Mesenchymal stem cell (in vitro differentiated cells and primary cell): Measurements from ENCODE around the gene HS3ST4.

Experiments used
- DNase-seq: peaks from one replicate; pipeline ENCODE4 v3.0.0-alpha.2; 2013
- H2AFZ ChIP-seq: one replicate; pipeline ENCODE4 v1.6.1; 2013; ENCODE audit warnings: low read depth, mild to moderate bottlenecking, control low read depth, inconsistent platforms, low read length, moderate library complexity
- H2AK5ac ChIP-seq: 2 replicates; pipeline ENCODE4 v1.6.1; 2013; ENCODE audit warnings: low read length, moderate library complexity, mild to moderate bottlenecking, inconsistent platforms; ENCODE audit not compliant: severe bottlenecking
- H2BK120ac ChIP-seq: one replicate; pipeline ENCODE4 v1.6.1; 2013; ENCODE audit warnings: low read depth, mild to moderate bottlenecking, inconsistent platforms, low read length, moderate library complexity
- H2BK12ac ChIP-seq, 2 experiments: one replicate each; pipeline ENCODE4 v1.6.1; 2013; ENCODE audit warnings: inconsistent platforms in 2 of 2, low read length in 2 of 2, mild to moderate bottlenecking in 2 of 2, moderate library complexity in 2 of 2, control low read depth in 1 of 2
- H2BK15ac ChIP-seq: one replicate; pipeline ENCODE4 v1.6.1; 2013; ENCODE audit warnings: mild to moderate bottlenecking, low read depth, inconsistent platforms; ENCODE audit not compliant: poor library complexity, severe bottlenecking
- H2BK5ac ChIP-seq: 2 replicates; pipeline ENCODE4 v1.6.1; 2013; ENCODE audit warnings: low read depth, mild to moderate bottlenecking, low read length, control low read depth, inconsistent platforms; ENCODE audit not compliant: poor library complexity, severe bottlenecking
- H3K14ac ChIP-seq, 2 experiments: one replicate each; pipeline ENCODE4 v1.6.1; 2013; ENCODE audit warnings: inconsistent platforms in 2 of 2, low read length in 2 of 2, control low read depth in 1 of 2, mild to moderate bottlenecking in 1 of 2, moderate library complexity in 1 of 2
- H3K18ac ChIP-seq, 2 experiments: one replicate each; pipeline ENCODE4 v1.6.1; 2013; ENCODE audit warnings: inconsistent platforms in 2 of 2, low read length in 2 of 2, control low read depth in 1 of 2, low read depth in 1 of 2, mild to moderate bottlenecking in 1 of 2
- H3K23ac ChIP-seq, 2 experiments: one replicate each; pipeline ENCODE4 v1.6.1; 2013; ENCODE audit warnings: inconsistent platforms in 2 of 2, low read length in 2 of 2, mild to moderate bottlenecking in 2 of 2, moderate library complexity in 2 of 2, control low read depth in 1 of 2
- H3K27ac ChIP-seq: 2 replicates; pipeline ENCODE4 v1.5.1; 2013; ENCODE audit warnings: mild to moderate bottlenecking, moderate library complexity, low read length, control low read depth, inconsistent platforms; ENCODE audit not compliant: poor library complexity, severe bottlenecking
- H3K27me3 ChIP-seq, 2 experiments: 2 replicates each; pipeline versions ENCODE4 v1.6.1 to v1.7.0; 2013; ENCODE audit warnings: low read length in 2 of 2, mild to moderate bottlenecking in 2 of 2, moderate library complexity in 2 of 2, control low read depth in 1 of 2, inconsistent platforms in 1 of 2; ENCODE audit not compliant: control insufficient read depth in 1 of 2, insufficient read depth in 1 of 2
- H3K36me3 ChIP-seq, 2 experiments: 2 replicates each; pipeline versions ENCODE4 v1.6.1 to v1.7.0; 2013; ENCODE audit warnings: low read length in 2 of 2, control low read depth in 1 of 2, inconsistent platforms in 1 of 2, low read depth in 1 of 2, mild to moderate bottlenecking in 1 of 2; ENCODE audit not compliant: insufficient read depth in 2 of 2, control insufficient read depth in 1 of 2
- H3K4ac ChIP-seq, 2 experiments: one replicate each; pipeline ENCODE4 v1.6.1; 2013; ENCODE audit warnings: inconsistent platforms in 2 of 2, low read length in 2 of 2, mild to moderate bottlenecking in 2 of 2, moderate library complexity in 2 of 2, control low read depth in 1 of 2, low read depth in 1 of 2
- H3K4me1 ChIP-seq: 2 replicates; pipeline ENCODE4 v1.6.1; 2013; ENCODE audit warnings: low read depth, low read length, control low read depth; ENCODE audit not compliant: control insufficient read depth, insufficient read depth
- H3K4me2 ChIP-seq: 2 replicates; pipeline ENCODE4 v1.6.1; 2013; ENCODE audit warnings: low read length, mild to moderate bottlenecking, inconsistent platforms; ENCODE audit not compliant: poor library complexity, severe bottlenecking
- H3K4me3 ChIP-seq, 2 experiments: 2 replicates each; pipeline versions ENCODE4 v1.5.1 to v1.7.0; 2013; ENCODE audit warnings: low read length in 2 of 2, mild to moderate bottlenecking in 2 of 2, control low read depth in 1 of 2, low read depth in 1 of 2; ENCODE audit not compliant: insufficient read depth in 1 of 2
- H3K79me1 ChIP-seq: replicated peaks from 2 replicates; pipeline ENCODE4 v1.6.1; 2013; ENCODE audit warnings: mild to moderate bottlenecking, control low read depth, low read length, inconsistent platforms; ENCODE audit not compliant: poor library complexity, severe bottlenecking
- H3K9ac ChIP-seq: 2 replicates; pipeline ENCODE4 v1.7.0; 2013; ENCODE audit warnings: mild to moderate bottlenecking, low read length, moderate library complexity
- H3K9me3 ChIP-seq: 2 replicates; pipeline ENCODE4 v1.7.0; 2013; ENCODE audit warnings: mild to moderate bottlenecking, low read length; ENCODE audit not compliant: control insufficient read depth
- H4K8ac ChIP-seq: one replicate; pipeline ENCODE4 v1.6.1; 2013; ENCODE audit warnings: inconsistent platforms, mild to moderate bottlenecking, low read length, moderate library complexity
- H4K91ac ChIP-seq: one replicate; pipeline ENCODE4 v1.6.1; 2013; ENCODE audit warnings: mild to moderate bottlenecking, low read length, inconsistent platforms
- WGBS: methylation state at CpG from one replicate; pipeline ENCODE4 v1.1.7; 2013; ENCODE audit warnings: mixed read lengths; 5-methylcytosine and 5-hydroxymethylcytosine counted together

Gene HS3ST4

GRCh38 chr16:25905810-25906209, 214.1 kb downstream of the HS3ST4 start:
- Histone ChIP-seq H2BK12ac (no peak overlapping the region), H3K4me1 (no peaks in the 10 kb centered on the region), H2AFZ (no peak overlapping the region), H4K8ac (no peak overlapping the region), H3K27ac (no peak overlapping the region), H3K4ac (no peak overlapping the region), H3K4me2 (no peak overlapping the region), H3K9me3 (no peaks in the 10 kb centered on the region), H2AK5ac (no peak overlapping the region), H4K91ac (no peak overlapping the region), H2BK120ac (no peak overlapping the region), H3K23ac (no peak overlapping the region), H3K14ac (no peak overlapping the region), H3K27me3 (no peaks in the 10 kb centered on the region), H2BK5ac (no peak overlapping the region), H3K79me1 (no peaks in the 10 kb centered on the region), H3K36me3 (no peaks in the 10 kb centered on the region), H2BK15ac (no peak overlapping the region), H3K9ac (no peak overlapping the region), H3K4me3 (no peak overlapping the region), H3K18ac (no peak overlapping the region)
- 69% methylated on average over 6 of the region's 6 CpGs for WGBS
- DNase-seq = no peak

GRCh38 chr16:25910971-25911370, 219.2 kb downstream of the HS3ST4 start:
- Histone ChIP-seq H2BK120ac (no peak overlapping the region), H3K23ac (no peak overlapping the region), H3K4me3 (no peak overlapping the region)

GRCh38 chr16:25912321-25912720, 220.6 kb downstream of the HS3ST4 start:
- H3K9ac ChIP-seq = no peak overlapping the region
- H2AK5ac ChIP-seq = no peak overlapping the region
- H4K8ac ChIP-seq = no peak overlapping the region
- no peak overlapping the region for H3K23ac ChIP-seq
- no peak overlapping the region for H2AFZ ChIP-seq
- H4K91ac ChIP-seq = no peak overlapping the region
- no peak overlapping the region for H3K27ac ChIP-seq
- H3K14ac ChIP-seq = no peak overlapping the region
- H3K4me2 ChIP-seq = no peak overlapping the region
- WGBS = 66% methylated on average over 5 of the region's 5 CpGs
- no peak overlapping the region for H3K4ac ChIP-seq
- H2BK12ac ChIP-seq = no peak overlapping the region
- H3K9me3 ChIP-seq = no peaks in the 10 kb centered on the region
- H3K36me3 ChIP-seq = no peaks in the 10 kb centered on the region
- no peak overlapping the region for H3K4me3 ChIP-seq
- no peak overlapping the region for H2BK120ac ChIP-seq
- H3K18ac ChIP-seq = no peak overlapping the region
- no peaks in the 10 kb centered on the region for H3K4me1 ChIP-seq
- no peaks in the 10 kb centered on the region for H3K79me1 ChIP-seq
- H2BK15ac ChIP-seq = no peak overlapping the region
- H2BK5ac ChIP-seq = no peak overlapping the region
- H3K27me3 ChIP-seq = no peaks in the 10 kb centered on the region
- no peak for DNase-seq

More at GRCh38 chr16:25910971-25911370, 219.2 kb downstream of the HS3ST4 start:
- no peak overlapping the region for H3K27ac ChIP-seq
- no peak overlapping the region for H3K14ac ChIP-seq
- no peak overlapping the region for H3K4ac ChIP-seq
- no peak overlapping the region for H3K4me2 ChIP-seq
- no peak overlapping the region for H2BK15ac ChIP-seq
- no peak overlapping the region for H2BK12ac ChIP-seq
- no peak overlapping the region for H2AFZ ChIP-seq
- H3K4me1 ChIP-seq = no peaks in the 10 kb centered on the region
- no peak overlapping the region for H4K91ac ChIP-seq
- WGBS = 52% methylated on average over 2 of the region's 2 CpGs
- no peak overlapping the region for H4K8ac ChIP-seq
- DNase-seq = no peak
- no peak overlapping the region for H3K18ac ChIP-seq
- H3K9ac ChIP-seq = no peak overlapping the region
- no peak overlapping the region for H2BK5ac ChIP-seq
- H2AK5ac ChIP-seq = no peak overlapping the region
- H3K9me3 ChIP-seq = no peaks in the 10 kb centered on the region
- no peaks in the 10 kb centered on the region for H3K27me3 ChIP-seq
- H3K36me3 ChIP-seq = no peaks in the 10 kb centered on the region
- H3K79me1 ChIP-seq = no peaks in the 10 kb centered on the region

- no peak overlapping the region for H3K9ac ChIP-seq
- H3K36me3 ChIP-seq = no peaks in the 10 kb centered on the region
- DNase-seq = no peak
- 80% methylated on average over 7 of the region's 7 CpGs for whole genome bisulfite sequencing
- no peaks in the 10 kb centered on the region for H3K4me1 ChIP-seq
- no peak overlapping the region for H4K8ac ChIP-seq
- no peak overlapping the region for H3K4me2 ChIP-seq
- H3K27me3 ChIP-seq = no peaks in the 10 kb centered on the region
- no peak overlapping the region for H3K14ac ChIP-seq
- H2BK120ac ChIP-seq = no peak overlapping the region
- H3K23ac ChIP-seq = no peak overlapping the region
- H3K4ac ChIP-seq = no peak overlapping the region
- H3K9me3 ChIP-seq = no peaks in the 10 kb centered on the region
- H3K4me3 ChIP-seq = no peak overlapping the region
- H3K18ac ChIP-seq = no peak overlapping the region
- H2BK5ac ChIP-seq = no peak overlapping the region
- no peak overlapping the region for H2BK12ac ChIP-seq
- H3K27ac ChIP-seq = no peak overlapping the region
- H2AFZ ChIP-seq = no peak overlapping the region
- H4K91ac ChIP-seq = no peak overlapping the region
- H3K79me1 ChIP-seq = no peaks in the 10 kb centered on the region
- H2BK15ac ChIP-seq = no peak overlapping the region
- H2AK5ac ChIP-seq = no peak overlapping the region
Observed at GRCh38 chr16:25914357-25914962, 222.7 kb downstream of the HS3ST4 start.
